NOMO-1 treated with DMSO at 0.1 percent for 48 hours (cell line): ENCODE results near the gene QRFP.

Experiments used
- DNase-seq: peaks from one replicate; lab custom pipeline; 2025; ENCODE audit not compliant: unreplicated experiment; lab: John Stamatoyannopoulos, UW

Gene QRFP, protein sequence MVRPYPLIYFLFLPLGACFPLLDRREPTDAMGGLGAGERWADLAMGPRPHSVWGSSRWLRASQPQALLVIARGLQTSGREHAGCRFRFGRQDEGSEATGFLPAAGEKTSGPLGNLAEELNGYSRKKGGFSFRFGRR

DNA sequence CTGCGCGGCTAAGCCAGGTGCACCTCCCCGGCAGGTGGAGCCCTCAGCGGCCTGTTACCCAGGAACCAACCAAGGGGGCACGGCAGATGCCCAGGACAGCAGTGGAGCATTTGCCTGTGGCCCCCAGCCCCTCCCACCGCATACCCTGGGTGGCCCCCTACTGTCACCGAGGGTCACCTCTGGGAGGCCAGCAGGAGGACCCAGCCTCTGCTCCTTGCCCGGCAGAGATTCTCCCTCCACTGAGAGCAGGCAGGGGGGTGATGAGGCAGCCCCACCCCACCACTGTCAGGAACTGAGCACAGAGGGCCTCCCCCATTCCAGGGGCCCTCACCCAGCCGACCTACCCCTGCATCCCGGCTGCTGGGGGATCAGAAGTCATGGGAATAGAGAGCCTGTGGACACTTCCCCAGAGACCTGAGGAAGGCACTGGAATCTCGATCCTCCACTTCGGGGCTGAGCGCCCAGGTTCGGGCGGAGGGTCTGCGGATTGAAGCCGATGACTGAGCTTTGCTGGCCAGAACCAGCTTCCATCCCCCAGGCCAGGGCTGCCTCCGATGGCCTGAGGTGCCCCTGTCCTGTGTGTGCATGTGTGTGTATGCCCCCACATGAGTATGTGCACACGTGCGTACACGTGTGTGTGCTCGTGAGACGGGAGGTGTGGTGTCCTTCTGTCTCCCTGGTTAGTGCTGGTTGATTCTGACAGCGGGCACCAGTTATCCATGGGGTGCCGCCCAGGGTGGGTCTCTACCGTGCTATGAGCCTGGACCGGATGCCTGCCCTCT is at the start of gene QRFP:
Gene QRFP (minus strand): TSS at position 580 of the 782 bp plus-strand sequence. CDS start 2,974 bp downstream, outside the sequence.
- no peak for DNase-seq

DNA sequence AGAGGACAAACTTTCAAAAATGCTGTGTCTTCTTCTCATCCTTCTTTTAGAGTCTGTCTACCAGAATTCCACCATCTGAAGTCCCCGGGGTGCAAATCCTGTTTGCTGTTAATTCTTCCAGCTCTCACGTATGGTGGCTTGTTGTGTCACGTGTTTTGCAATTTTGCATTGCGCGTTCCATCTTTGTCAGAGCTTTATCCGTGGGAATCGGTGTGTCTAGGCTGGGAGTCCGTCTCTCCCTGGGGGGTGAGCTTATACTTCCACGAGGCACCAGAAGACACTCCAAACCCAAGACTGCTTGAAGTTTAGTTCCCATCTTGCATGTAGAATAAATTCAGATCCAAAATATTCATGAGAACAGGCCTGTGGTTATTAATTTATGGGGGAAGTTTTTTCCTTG is 48.6 kb upstream of the QRFP start:
- no peak for DNase-seq

DNA sequence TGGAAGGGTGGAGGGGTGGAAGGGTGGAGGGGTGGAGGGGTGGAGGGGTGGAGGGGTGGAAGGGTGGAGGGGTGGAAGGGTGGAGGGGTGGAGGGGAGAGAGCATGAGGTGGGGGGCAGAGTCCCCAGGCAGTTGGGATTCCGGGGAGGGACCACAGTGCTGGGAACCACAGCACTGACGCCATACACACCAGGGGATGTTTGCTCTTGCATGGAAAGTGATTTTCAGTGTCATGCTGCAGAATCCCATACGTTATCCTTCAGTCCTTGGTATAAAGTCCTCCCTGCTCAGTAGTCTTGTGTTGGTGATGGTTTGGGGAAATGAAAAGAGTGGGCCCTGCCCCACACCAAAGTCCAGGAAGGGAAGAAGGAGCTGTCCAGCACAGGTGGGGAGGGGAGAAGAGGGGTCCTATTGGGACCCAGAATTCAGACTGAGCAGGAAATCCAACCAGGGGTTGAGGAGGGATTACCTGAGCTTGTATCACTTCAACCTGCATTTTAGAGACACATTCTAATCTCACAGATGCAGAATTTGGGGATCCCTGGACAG is 48.0 kb upstream of the QRFP start:
- DNase-seq, result no peak

DNA sequence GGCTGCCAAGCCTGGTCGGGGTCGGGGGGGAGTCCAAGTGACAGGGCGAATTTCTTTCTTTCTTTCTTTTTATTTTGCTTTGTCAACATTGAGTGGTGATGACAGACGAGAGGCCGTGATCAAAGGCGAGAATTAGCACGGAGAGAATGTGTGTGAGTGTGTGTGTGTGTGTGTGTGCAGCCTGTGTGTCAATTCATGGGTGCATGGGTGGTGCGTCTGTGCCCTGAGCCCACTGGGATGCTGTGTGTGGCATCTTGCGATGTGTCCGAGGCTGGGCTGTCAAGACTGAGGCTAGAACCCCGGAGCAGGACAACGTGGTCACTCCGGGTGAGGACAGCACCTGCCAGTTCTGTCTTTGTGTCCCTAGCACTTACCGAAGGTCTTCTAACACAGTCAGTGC is 47.2 kb upstream of the QRFP start:
- DNase-seq, result no peak

DNA sequence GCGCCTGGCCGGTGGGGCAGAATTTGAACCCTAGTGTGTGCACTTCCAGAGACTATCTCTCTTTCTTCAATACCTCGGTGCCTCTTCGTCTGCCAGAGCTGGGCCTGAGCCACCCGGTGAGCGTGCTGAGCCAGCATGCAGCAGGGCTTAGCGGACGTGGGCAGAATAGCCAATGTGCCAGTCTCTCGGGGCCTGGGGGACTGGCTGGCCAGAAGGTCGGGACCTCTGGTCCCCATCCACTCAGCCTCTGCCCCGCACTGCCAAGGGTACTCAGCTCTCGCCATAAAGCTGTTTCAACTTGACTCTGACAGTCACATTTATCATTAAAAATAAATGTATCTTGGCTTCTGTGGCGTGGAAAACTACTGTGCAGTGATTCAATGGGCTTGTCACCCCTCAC is 46.6 kb upstream of the QRFP start:
- DNase-seq, result no peak

DNA sequence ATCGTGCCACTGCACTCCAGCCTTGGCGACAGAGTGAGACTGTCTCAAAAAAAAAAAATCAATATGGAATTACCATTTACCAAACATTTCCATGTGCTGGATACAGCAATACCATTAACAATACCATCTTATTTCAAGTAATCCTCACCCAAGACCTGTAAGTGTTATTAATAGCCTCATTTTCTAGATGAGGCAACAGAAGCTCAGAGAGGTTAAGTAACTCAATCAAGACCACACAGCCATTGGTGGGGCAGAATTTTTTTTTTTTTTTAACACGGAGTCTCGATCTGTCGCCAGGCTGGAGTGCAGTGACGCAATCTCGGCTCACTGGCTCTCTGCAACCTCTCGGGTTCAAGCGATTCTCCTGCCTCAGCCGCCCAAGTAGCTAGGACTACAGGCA is 46.1 kb upstream of the QRFP start:
- DNase-seq, result no peak

DNA sequence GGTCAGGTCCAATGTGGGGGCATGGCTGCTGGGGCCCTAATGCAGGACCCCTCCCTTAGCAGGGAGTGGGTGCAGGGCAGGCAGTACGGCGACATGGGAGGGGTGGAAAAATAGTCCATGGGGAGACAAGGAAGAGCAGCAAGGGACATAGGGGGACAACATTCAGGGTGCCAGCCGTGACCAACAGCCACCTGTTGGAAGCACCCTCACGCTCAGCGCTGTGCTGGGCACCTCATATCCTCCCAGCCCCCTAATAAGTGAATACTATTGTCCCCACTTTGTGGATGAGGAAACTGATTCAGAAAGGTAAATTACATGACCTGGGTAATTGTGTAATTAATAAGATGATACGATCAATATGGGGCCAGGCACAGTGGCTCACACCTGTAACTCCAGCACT is 45.5 kb upstream of the QRFP start:
- DNase-seq, result no peak

DNA sequence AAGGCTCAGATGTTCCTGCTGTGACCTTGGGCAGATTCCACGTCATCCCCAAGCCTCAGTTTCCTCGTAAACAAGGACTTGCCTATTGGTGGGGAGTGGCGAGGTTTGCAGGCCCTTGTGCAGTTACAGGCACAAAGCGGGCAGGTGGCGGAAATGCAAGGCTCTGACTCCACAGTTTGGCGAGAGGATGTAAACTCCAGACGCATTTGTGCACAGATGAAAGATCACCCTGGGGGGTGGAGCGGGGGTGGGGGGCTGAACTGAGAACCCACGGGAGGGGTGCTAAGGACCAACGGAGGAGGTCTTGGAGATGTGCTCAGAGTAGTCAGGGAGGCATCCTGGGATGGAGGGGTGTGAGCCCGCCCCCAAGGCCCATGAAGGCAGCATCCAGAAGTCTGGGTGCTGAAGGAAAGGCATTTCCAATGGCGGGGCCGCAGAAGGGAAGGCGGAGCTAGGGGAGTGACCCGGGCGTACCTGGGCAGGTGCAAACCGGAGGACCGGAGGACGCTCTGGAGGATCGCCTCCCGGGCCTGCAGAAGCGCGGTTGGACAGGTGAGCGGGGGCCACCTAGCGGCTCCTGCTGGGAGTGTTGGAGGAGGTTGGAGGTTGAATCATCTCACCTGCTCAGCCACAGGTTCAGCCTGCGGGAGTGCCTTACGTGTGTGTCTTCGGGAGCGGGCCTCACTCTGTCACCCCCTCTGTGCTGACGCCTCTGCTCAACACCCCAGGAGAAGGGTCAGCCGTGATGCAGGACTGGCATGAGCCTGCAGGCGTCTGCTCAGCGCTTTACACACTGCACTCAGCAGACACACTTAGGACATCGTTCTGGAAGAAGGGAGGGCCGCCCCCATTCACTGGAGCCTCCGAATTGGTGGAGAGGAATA is 44.3 kb upstream of the QRFP start:
- no peak for DNase-seq

DNA sequence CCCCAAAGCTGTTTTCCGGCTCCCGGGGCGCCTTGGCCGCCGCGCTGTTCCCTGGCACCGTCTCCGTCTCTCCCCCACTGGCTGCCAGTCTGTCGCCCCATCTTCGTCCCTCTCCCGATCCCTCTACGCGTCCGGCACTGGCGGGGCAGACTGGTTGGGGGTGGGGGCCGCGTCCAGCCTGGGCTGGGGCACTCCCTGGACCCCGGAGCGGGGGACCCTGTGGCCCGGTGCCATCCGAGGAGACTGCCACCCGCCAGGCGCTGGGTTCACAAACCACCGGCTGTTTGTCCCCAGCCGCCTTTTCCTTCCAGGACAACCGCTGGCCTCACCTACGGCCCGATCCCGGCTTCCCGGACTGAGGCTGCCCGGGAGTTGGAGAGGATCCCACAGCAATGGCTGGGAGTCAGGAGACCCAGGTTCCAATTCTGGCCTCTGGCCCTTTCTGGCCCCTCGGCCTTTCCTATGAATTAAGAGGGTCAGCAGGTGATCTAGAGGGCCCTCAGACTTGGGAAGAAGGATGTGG is 43.5 kb upstream of the QRFP start:
- DNase-seq, result no peak

DNA sequence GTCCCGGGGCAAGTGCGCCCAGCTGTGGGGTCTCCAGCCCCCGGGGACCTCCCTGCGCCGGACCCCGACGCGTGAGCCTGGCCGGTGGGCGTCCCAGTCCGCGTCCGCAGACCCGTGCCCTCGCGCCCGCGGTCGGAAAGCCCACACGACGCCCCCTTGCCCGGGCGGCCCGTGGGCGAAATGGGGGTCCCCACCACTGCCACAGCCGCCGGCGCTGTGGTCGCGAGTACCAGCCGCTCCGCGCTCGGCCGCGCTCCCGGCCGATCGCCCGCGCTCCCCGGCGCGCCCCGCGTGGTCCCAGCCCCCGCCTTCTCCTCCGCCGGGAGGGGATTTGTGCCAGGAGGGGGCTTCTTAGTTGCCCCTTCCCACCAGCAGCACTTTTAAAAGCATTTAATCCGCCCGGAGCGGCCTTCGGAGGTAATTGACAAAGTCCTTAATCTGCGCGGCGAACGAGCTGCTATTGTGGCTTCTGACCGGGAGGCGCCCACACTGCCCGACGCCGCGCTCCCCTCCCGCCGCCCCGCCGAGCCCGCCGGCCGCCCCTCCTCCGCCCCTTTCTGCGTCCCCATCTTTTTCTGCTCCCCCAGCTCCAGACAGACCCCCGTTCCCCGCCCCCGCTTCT is 42.9 kb upstream of the QRFP start:
- no peak for DNase-seq

DNA sequence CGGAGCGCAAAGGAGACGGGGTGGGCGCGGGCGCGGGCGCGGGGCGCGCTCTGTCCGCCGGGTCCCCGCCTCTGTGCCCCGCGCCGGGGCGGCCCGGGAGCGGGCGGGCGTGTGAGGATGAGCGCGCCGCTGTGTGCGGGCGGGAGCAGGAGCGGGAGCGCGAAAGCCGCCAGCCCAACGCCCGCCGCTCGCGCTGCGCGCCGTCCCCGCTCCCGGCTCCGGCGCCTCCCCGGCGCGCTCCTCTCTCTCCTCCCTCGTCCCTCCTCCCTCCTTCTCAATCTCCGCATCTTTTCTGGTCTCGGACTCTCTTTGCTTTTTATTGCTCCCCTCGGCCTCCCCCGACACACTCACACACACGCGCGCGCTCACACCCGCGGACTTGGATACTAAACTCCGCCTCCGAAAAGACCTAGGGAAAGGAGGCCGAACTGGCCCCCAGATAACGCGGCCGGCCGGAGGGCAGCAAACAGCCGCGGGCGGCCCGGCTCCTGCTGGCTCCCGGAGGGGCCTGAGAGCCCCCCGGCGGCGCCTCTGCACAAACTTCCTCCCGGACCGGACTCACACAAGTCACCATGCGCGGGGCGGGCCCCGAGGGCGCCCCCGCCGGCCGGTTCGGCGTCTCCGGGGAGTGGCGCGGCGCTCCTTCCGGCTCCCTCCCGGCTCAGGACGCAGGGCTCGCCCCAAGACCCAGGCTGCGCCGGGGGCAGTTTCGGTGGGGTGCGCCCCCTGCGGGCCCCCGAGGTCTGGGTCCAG is 42.2 kb upstream of the QRFP start, which contains the start of gene FIBCD1:
Gene FIBCD1 (minus strand): TSS at position 596 of the 753 bp plus-strand sequence. CDS start 640 bp downstream, outside the sequence.
- DNase-seq, result peak; percentile 47

DNA sequence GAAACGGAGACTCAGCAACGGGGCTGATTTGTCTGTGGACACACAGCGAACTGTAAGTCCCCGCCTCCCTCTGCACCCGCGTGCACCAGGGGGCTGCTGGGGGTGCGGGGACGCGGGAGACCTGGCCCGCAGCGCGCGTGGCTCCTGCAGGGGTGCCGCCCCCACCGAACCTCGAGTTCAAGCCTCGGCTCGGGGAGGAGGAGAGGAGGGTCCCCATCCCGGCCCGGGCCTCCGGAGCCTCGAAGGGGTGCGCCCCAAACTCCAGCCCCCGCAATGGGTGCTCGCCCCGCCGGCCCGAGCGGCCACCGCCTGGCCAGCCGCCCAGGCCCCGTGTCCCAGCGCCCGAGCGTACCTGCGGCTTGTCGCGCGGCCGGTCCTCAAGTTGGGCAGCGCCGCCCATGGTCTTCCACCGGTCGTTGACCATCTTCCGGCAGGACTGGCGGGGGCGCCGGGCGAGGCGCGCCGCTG is 41.6 kb upstream of the QRFP start:
- no peak for DNase-seq

DNA sequence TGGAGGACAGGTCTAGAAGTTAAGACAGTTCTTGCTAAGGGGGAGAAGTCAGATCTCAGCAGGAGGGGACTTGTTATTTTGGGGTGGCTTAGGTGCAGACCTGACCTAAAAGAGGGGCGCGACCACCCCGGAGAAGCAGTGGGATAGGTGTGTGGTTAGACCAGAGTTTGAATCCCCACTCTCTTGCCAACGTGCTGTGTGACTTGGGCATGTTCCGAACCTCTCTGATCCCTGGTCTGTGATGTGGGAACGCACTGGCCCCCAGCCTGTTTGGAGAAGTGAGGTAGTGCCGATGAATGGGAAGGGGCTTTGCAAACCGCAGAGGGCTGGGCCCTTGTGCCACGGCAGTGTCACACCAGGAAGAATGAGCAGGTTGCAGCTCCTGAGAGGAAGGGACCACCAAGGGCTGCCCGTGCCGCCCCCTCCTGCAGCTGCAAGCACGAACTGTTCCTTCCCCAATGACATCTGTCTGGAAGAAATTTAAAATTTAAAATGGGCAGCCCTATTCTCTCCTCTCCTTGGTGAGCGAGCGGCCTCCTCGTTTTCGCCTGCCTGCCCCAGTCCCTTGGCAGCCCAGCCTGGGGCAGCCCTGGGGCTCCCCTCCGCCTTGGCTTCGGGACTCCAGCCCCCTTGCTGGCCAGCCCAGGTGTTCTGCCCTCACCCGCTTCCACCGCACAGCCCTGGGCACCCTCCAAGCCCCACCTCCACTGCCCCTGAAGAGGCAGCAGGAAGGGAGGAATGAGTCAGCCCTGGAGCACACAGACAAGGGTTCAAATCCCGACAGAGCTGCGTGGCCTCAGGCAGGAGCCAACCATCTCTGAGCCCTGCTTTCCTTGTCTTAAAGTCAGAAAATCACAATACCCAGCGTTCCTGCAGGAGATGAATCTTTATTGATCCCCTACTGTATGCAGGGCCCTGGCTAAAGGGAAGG is 40.8 kb upstream of the QRFP start:
- DNase-seq, result no peak

DNA sequence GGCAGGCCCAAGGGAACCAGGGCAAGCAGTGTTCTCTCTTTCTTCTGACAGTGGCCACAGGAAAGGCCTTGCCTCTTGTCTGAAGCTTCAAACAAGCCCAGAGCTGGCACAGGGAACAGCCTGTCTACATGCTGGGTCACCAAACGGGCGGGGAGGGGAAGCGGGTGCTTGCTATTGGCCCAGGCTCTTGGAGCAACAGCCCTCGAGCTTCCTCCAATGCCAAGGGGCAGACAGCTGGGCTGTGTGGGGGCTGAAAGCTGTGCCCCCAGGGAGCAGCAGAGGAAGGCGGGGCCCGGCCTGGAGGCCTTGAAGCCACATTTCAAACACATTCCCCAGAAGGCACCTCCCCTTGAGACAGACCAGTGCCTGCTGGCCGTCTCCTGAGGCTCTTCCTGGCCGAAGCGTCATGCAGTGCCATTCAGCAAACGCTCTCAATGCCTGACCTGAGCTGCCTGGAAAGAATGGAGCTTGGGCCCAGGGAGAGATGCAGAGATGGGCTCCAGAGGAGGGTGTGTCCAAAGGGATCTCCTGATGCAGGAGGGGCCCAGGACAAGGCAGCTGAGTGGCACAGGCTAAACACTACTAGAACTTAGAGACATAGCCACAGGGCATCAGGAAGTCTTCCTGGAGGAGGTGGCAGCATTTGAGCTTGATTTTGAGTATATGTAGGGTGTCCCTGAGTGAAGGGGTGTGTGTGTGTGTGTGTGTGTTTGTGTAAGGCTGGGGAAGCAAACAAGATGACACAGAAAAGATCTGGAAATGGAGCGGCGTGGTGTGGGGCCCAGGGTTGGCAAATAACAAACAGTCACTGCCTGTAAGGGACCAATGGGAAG is 39.9 kb upstream of the QRFP start:
- no peak for DNase-seq

DNA sequence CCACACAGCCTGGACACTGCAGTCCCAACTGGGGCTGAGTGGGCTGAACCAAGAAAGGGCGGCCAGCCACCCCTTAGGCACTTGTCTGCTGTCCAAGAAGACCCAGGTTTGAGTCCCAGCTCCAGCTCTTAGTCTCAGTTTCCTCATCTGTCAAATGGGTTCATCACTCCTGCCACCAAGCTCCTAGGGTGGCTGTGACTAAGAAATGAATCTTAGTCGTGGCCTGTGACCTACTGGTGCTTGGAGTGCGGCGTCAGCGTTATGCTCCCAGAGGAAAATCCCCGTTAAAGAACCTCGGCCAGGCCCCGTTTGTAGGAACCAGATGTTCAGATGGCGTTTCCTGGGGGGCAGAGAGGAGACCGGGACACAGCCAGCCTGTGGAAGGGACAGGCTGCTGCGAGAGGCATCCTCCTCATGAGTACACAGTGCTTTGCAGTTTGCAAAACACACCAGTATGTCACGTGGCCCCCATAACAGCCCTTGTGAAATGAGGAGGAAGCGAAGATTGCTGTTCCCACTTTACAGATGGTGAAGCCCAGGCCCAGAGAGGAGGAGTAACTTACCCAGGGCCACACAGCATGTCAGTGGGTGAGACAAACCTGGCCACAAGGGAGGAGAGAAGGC is 39.1 kb upstream of the QRFP start:
- DNase-seq, result peak; percentile 35

DNA sequence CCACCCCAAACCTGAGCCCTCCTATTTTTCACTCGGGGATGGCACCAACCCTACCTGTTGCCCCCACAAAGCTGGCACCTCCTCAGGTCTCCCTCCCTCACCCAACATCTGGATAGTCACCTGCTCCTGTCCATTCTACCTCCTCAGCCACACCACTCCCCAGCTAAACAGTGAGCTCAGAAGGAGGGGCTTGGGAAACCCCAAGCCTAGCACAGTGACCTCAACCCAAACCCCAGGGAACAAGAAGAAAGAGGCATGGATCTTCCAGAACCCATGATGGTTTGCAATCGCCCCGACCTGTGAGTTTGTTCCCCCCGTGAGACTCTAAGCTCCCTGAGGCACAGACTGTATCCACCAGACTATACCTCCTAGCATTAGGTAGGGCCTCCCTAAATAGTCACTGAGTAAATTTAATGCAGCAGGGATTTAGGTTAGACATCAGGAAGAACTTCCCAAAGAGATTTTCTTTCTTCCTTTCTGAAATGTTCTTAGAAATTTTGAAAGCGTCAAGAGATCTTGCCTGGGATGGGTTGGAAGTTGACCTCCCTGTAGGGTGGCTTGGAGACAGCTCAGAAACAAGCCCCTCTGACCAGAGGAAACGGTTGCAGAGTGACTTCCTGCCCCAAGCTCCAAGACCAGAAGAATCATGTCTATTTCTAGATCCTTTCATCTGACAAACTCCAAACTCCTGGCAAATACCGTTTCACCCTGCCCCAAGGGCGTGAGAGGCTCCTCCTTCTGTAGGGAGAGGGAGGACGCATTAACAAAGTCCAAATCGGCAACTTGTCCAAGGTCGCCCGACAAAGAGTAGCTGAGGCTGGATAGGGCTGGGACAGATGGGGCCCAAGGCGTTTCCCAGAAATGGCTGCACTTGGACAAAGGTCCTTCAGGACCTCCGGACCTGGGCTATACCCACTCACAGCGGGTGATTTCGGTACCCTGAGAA is 38.4 kb upstream of the QRFP start:
- DNase-seq, result no peak
